Ascending aorta (tissue), 2 donors: ENCODE results near the gene IGF2. TPM values are rescaled to one million over a fixed set of nuclear protein-coding genes. Genes with fewer than 3 reads are reported as not detected.

Experiments used
- DNase-seq, 2 donors: peaks; one replicate each; pipeline ENCODE4 v3.0.0-alpha.2; 2019; ENCODE audit warnings: low spot score in 2 of 2
- H3K27ac ChIP-seq, 2 donors: fragments of 200-600 bp; sonication (generic); one replicate each; pipeline ENCODE4 v1.5.1; 2016 to 2017; ENCODE audit warnings: mild to moderate bottlenecking in 1 of 2
- H3K27me3 ChIP-seq: fragments of 200-600 bp; sonication (generic); one replicate; pipeline ENCODE4 v1.5.1; 2017
- H3K36me3 ChIP-seq, 2 donors: fragments of 200-600 bp; sonication (generic); one replicate each; pipeline ENCODE4 v1.5.1; 2016
- H3K4me1 ChIP-seq, 2 donors: fragments of 200-600 bp; sonication (generic); one replicate each; pipeline ENCODE4 v1.5.1; 2016 to 2017; ENCODE audit warnings: mild to moderate bottlenecking in 1 of 2
- H3K4me3 ChIP-seq, 2 donors: fragments of 200-600 bp; sonication (generic); one replicate each; pipeline ENCODE4 v1.5.1; 2016 to 2017; ENCODE audit warnings: mild to moderate bottlenecking in 1 of 2
- H3K9me3 ChIP-seq, 2 donors: fragments of 200-600 bp; sonication (generic); one replicate each; pipeline ENCODE4 v1.5.1; 2016
- intact Hi-C: fragments of 100-400 bp; cut with DNase I; formaldehyde crosslinking; loops from one replicate; pipeline ENCODE4 v1.15.1; 2023
- total RNA-seq: library from RNA; depleted of rRNA; stranded (reverse); fragments of >200 nt; gene quantifications from one replicate; pipeline ENCODE4 v1.1.0, GENCODE V29; 2016
- TF ChIP-seq, protein P1 (sequence below), 3 experiments: fragments of 200-600 bp in 2 of 3; fragments of 450-650 bp in 1 of 3; sonication (generic) in 2 of 3; IDR thresholded peaks; one replicate each; pipeline ENCODE4 v1.5.1; 2016 to 2019; ENCODE audit warnings: antibody characterized with exemption in 3 of 3, mild to moderate bottlenecking in 1 of 3, moderate library complexity in 1 of 3

IGF2 gene
- total RNA-seq, 1 donor from 2014 or later: 124 TPM

GRCh38 chr11:2182692-2183474 lies 43.7 kb upstream of the IGF2 start:
- no peak overlapping the region for H3K4me3 ChIP-seq
- H3K27me3 ChIP-seq: no peaks in the 10 kb centered on the region
- H3K36me3 ChIP-seq: no peaks in the 10 kb centered on the region
- no peaks in the 10 kb centered on the region for H3K9me3 ChIP-seq
- no peaks in the 10 kb centered on the region for H3K4me1 ChIP-seq
- H3K27ac ChIP-seq: no peak overlapping the region
- DNase-seq: no peak
- intact Hi-C loops: no loop called here
- TF ChIP-seq, protein P1, sequence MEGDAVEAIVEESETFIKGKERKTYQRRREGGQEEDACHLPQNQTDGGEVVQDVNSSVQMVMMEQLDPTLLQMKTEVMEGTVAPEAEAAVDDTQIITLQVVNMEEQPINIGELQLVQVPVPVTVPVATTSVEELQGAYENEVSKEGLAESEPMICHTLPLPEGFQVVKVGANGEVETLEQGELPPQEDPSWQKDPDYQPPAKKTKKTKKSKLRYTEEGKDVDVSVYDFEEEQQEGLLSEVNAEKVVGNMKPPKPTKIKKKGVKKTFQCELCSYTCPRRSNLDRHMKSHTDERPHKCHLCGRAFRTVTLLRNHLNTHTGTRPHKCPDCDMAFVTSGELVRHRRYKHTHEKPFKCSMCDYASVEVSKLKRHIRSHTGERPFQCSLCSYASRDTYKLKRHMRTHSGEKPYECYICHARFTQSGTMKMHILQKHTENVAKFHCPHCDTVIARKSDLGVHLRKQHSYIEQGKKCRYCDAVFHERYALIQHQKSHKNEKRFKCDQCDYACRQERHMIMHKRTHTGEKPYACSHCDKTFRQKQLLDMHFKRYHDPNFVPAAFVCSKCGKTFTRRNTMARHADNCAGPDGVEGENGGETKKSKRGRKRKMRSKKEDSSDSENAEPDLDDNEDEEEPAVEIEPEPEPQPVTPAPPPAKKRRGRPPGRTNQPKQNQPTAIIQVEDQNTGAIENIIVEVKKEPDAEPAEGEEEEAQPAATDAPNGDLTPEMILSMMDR (IDR thresholded peaks at IDR 0.05): no peak

DNA sequence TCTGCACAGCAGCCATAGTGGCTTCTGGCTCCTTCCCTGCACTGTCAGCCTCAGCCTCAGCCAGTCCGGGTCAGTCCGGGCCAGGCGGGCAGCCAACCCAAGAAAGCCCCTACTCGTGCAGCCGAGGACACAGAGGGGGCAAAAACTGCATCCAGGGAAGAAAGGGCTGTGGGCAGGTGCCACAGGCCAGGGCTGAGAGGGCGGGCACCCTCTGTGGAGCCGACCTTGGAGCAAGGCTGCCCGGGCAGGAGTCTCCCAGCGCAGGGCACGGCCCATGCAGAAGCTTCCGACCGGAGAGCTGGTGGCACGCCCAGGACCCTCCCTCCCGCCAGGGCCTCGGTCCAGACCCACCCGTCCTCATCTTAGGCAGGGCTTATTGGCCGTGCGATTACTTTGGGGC lies 42.9 kb upstream of the IGF2 start:
- Histone ChIP-seq H3K27ac (no peak overlapping the region), H3K27me3 (no peaks in the 10 kb centered on the region), H3K4me3 (no peak overlapping the region), H3K36me3 (no peaks in the 10 kb centered on the region), H3K9me3 (no peaks in the 10 kb centered on the region), H3K4me1 (no peaks in the 10 kb centered on the region)
- DNase-seq: no peak
- intact Hi-C loops: no loop called here
- TF ChIP-seq, protein P1 (IDR thresholded peaks at IDR 0.05): no peak

DNA sequence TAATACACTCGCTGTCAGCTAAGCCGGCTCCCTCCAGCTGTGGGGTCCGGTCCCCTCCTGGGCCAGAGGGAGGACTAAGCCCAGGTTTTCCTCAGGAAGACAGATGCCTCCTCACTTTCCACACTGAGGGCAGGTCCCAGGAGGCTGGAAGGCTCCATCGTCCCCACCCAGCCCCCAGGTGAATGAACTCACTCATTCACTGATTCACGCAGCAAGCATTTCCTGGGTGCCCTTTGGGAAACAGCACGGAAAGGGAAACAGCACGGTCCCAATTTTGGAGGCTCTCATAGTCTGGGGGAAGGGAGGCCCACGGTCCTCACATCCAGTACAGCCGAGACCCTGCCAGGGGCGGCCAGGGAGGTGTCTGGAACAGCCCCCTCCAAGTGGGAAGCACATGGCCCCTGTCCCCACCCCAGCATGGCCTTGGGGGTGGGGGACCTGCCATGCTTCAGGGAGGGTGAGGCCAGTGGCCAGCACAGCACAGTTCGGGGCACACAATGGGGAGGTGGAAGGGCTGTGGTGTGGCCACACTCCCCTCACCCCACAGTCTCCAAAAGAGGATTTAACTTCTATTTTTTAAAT lies 41.7 kb upstream of the IGF2 start:
- no peaks in the 10 kb centered on the region for H3K9me3 ChIP-seq
- no peak for DNase-seq
- no peak overlapping the region for H3K4me3 ChIP-seq
- no peak overlapping the region for H3K27ac ChIP-seq
- intact Hi-C loops: no loop called here
- no peaks in the 10 kb centered on the region for H3K27me3 ChIP-seq
- TF ChIP-seq, protein P1 (IDR thresholded peaks at IDR 0.05): no peak
- H3K36me3 ChIP-seq: no peaks in the 10 kb centered on the region
- no peaks in the 10 kb centered on the region for H3K4me1 ChIP-seq

DNA sequence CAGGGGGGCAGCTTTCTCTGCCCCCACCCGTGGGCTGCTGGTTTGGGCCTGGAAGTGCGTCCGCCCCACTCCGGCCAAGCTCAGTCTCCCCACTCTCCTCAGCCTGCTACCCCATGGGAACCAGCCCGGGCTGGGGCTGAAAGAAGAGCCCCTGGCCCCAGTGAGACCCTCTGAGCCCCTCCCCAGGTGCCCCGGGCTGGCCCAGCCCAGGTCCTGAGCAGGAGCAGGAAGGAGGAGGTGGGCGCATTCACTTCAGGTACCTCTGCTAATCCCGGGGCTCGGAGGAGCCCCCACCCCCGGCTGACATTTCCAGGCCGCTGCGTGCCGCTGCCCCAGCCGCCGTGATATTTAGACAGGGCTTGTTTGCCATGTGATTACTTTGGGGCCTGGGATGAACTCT lies 41.2 kb upstream of the IGF2 start:
- H3K4me3 ChIP-seq: no peak overlapping the region
- H3K36me3 ChIP-seq: no peaks in the 10 kb centered on the region
- intact Hi-C loops: no loop called here
- no peaks in the 10 kb centered on the region for H3K27me3 ChIP-seq
- no peak for DNase-seq
- no peaks in the 10 kb centered on the region for H3K4me1 ChIP-seq
- H3K9me3 ChIP-seq: no peaks in the 10 kb centered on the region
- TF ChIP-seq, protein P1 (IDR thresholded peaks at IDR 0.05): no peak
- H3K27ac ChIP-seq: no peak overlapping the region

DNA sequence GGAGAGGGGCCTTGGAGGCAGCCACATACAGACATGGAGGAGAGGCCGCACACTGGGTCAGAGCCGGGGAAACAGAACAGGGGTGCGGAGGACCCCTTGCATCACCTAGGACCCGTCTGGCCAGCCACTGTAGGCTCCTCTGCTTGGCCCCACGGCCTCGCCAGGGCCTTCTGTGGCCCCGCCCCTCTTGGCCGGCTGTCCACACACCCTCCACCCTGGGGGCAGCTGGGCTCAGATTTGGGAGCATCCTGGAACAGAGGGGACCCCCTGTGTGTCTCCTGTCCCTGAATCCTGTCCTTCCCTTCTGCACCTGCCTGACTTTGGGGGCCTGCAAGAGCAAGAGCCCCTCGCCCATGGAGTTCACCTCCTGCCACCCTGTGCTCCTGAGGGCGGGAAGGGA lies 40.3 kb upstream of the IGF2 start:
- TF ChIP-seq, protein P1 (IDR thresholded peaks at IDR 0.05): no peak
- H3K27ac ChIP-seq: no peak overlapping the region
- no peak overlapping the region for H3K4me3 ChIP-seq
- intact Hi-C loops: no loop called here
- no peaks in the 10 kb centered on the region for H3K27me3 ChIP-seq
- H3K36me3 ChIP-seq: no peaks in the 10 kb centered on the region
- H3K9me3 ChIP-seq: no peaks in the 10 kb centered on the region
- no peak for DNase-seq
- no peaks in the 10 kb centered on the region for H3K4me1 ChIP-seq
